GM18909 (cell line): ENCODE measurements around the gene DOP1B.
"Not testable (repeated sequence)": the region's sequence is repeated elsewhere in the genome, so short reads cannot be mapped to it uniquely, and the experiment has no call there.

ENCODE experiments used
- ATAC-seq: cut with Tn5 transposase; IDR thresholded peaks from one replicate; pipeline ENCODE4 v1.9.1; 2021; ENCODE audit warnings: mild to moderate bottlenecking; ENCODE audit not compliant: unreplicated experiment, poor library complexity

The DOP1B gene

DNA sequence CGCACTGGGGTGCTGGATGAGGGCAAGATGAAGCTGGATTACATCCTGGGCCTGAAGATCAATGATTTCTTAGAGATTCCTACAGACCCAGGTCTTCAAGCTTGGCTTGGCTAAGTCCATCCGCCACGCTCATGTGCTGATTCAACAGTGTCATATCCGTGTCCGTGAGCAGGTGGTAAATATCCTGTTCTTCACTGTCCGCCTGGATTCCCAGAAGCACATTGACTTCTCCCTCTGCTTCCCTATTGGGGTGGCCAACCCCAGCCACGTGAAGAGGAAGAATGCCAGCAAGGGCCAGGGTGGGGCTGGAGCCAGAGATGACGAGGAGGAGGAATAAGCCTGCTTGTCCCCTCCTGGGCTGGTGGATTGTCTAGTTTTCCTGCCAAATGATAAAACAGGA, 23.9 kb upstream of the DOP1B start:
- no peak for ATAC-seq

DNA sequence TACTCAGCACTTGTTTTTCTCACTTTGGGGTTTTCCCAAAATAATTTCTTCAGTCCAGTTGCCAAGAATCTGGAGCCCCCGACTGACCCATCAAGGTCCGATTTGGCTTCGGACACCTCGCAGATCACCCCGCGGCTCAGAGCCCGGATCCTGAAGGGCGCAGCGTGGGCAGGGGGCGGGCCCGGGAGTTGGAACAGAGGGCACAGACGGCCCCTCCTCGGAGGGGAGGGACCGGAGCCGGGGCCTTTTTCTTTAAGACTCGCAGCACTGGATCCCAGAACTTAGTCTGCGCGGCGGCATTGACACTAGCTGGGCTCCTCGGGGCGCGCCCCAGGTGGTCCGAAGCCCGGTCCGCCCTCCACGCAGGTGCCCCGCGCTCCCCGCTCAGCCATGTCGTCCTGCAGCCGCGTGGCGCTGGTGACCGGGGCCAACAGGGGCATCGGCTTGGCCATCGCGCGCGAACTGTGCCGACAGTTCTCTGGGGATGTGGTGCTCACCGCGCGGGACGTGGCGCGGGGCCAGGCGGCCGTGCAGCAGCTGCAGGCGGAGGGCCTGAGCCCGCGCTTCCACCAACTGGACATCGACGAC, 21.7 kb upstream of the DOP1B start, which contains the start of gene CBR3:
TSS of gene CBR3 (plus strand) at position 277 of the 588 bp plus-strand sequence. CDS start at position 391, 114 bp downstream.
- ATAC-seq: no peak

DNA sequence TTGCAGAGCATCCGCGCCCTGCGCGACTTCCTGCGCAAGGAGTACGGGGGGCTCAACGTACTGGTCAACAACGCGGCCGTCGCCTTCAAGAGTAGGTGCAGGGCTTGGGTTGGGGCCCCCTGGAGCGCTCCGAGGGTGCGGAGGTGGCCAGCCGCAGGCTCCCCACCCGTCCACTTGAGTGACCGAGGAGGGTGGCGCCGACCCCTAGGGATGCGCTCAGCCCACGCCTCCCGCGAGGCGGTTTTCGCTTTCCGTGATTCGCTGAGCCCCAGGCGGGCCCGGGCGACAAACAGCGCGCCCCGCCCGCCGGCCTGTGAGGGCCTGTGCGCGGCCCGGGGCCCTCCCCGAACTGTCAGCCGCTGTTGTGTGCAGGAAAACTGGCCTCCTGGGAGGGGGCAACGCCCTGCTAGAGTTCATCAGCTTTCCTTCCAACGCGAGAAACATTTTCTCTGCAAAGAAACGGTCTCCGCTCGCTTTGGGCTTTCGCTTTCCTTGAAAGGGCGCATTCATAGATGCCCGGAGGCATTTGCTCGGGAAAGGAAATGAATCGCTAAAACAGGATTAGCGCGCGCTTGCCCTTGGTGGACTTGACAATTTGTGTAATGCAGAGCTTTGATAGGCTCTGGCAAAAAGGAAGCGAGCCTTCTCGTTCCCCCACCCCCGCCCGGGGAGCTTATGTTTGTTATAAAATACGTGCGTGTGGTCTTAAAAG, 21.1 kb upstream of the DOP1B start:
- ATAC-seq: no peak

DNA sequence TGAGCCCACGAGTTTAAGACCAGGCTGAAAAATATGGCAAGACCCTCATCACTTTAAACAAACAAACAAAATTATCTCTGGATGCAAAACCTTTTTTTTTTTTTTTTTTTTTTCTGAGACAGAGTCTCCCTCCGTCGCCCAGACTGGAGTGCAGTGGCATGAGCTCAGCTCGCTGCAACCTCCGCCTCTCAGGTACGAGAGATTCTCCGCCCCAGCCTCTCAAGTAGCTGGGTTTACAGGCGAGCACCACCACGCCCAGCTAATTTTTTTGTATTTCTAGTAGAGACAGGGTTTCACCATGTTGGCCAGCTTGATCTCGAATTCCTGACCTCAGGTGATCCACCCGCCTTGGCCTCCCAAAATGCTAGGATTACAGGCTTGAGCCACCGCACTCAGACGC, 16.8 kb upstream of the DOP1B start:
- not testable (repeated sequence) for ATAC-seq

DNA sequence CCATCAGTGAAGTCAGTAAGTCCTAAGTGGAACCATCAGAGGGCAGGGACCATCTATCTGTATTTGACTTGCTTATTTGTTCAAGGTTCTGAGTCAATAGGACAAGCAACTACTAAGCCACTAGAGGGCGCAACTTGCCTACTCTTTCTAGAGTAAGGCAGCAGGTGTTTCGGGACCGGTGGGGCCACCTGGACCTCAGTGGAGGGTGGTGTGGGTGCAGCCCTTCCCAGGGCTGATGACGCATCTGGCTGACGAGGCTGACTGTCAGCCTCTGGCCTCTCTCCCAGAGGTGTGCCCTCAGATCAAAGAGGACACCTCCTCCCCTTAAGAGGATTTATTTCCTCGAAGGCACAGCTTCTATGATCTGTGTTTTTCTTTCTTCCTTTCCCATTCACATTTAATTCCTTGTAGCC, 15.1 kb upstream of the DOP1B start:
- peak; percentile 80 for ATAC-seq

DNA sequence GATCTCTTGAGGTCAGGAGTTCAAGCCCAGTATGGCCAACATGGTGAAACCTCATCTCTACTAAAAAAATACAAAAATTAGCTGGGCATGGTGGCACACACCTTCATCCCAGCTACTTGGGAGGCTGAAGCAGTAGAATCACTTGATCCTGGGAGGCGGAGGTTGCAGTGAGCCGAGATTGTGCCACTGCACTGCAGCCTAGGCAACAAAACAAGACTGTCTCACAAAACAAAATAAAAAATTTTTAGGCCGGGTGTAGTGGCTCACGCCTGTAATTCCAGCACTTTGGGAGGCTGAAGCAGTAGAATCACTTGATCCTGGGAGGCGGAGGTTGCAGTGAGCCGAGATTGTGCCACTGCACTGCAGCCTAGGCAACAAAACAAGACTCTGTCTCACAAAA, 12.4 kb upstream of the DOP1B start:
- not testable (repeated sequence) for ATAC-seq

DNA sequence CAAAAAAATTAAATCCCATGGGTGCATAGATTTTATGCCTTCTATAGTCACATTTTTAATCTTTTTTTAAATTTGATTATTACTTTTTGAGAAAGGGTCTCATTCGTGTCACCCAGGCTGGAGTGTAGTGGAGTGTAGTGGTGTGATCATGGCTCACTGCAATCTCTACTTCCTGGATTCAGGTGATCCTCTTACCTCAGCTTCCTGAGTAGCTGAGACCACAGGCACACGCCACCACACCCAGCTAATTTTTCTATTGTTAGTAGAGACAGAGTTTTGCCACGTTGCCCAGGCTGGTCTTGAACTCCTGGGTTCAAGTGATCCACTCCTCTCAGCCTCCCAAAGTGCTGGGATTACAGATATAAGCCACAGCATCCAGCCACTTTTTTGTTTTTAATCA, 11.4 kb upstream of the DOP1B start:
- no peak for ATAC-seq

DNA sequence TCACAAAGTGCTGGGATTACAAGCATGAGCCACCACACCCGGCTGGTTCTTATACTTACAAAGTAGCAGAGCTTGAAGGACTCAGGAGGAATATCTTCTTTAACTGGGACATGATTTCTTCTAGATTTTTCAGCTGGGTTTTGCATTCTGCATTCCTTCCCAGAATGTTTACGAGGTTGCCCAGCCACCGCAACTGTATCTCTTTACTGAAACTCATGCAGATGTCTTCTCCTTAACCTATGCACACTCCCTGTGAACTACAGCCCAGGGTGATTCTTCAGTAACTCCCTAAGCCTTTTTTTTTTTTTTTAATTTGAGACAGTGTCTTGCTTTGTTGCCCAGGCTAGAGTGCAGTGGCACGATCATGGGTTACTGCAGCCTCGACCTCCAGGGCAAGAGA, 8.7 kb upstream of the DOP1B start:
- ATAC-seq: no peak

DNA sequence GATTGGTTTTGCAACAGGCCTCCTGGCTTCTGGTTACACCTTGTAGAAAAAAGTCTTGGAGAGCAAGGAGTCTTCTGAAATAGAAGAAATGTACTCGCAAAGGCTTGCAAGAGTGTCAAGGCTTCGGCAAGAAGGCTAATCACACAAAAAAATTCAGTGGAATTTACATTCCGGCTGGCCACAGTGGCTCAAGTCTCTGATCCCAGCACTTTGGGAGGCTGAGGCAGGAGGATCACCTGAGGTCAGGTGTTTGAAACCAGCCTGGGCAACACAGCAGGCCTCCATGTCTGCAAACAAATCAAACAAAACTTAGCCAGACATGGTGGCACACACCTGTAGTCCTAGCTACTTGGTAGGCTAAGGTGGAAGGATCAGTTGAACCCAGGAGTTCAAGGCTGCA, 7.7 kb upstream of the DOP1B start:
- ATAC-seq: no peak

DNA sequence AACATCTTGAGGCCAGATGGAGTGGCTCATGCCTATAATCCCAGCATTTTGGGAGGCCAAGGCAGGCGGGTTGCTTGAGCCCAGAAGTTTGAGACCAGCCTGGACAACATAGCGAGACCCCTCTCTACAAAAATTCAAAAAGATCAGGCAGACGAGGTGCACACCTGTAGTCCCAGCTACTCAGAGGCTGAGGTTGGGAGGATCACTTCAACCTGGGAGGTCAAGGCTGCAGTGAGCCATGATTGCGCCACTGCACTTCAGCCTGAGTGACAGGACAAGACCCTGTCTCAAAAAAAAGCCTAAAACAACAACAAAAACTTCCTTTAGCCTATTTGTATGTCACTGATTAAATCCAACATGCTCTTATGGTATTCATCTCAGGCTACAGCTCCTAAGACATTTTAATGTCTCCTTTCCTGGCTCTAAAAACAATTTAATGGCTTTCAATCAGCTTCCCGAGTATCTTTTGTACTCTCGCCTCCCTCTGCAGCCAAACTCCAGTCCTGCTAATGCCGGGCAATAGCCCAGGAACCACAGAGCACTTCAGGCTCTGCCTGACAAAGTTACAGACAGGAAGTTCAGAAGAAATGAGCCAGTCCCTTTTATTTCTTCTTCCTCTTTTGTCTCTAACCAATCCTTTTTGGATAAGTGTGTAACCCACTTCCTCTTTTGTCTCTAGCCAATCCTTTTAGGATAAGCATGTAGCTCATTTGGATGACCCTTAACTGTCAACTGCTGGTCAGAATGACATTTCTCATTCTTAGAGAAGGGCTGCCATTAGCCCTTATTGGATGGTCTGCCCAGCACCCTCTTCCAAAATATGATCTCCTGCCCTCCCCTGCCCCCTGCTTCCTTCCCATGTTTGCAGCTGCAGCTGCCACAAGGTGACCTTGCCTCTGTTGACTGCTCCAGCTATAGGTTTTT, 6.6 kb upstream of the DOP1B start:
- ATAC-seq: peak; percentile 44

DNA sequence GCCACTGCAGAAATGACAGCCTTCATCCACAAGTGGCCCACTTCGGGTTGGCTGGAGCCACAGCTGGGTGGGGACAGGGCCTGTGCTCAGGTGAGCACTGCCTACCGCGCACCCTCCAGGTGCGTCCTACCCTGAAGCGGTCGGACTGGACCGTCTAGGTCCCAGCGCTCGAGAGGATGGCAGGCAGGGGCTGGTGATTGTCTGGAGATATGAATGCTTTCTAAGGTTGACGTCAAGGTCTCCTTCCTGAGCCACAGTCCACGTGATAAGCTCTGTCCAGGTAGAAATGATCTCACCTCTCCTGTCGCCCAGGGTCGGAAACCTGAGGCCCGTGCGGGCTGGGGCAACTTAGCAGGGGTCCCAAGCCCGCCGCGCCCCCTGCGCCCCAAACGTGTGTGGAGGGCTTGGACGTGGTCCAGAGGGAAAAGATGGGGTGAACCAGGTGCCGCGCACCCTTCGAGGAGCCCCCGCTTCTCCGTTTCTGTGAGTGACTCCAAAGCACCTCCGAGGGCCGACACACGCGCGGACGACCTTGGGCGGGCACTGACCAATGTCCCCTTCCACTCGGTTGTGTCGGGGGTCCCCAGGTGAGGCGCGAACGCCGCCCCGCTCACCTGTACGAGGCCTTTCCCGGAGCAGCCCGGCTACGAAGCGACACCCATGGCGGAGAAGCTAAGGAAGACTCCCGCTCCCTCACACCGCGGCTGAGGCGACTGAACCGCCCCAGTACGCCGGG, 853 bp upstream of the DOP1B start:
- no peak for ATAC-seq

DNA sequence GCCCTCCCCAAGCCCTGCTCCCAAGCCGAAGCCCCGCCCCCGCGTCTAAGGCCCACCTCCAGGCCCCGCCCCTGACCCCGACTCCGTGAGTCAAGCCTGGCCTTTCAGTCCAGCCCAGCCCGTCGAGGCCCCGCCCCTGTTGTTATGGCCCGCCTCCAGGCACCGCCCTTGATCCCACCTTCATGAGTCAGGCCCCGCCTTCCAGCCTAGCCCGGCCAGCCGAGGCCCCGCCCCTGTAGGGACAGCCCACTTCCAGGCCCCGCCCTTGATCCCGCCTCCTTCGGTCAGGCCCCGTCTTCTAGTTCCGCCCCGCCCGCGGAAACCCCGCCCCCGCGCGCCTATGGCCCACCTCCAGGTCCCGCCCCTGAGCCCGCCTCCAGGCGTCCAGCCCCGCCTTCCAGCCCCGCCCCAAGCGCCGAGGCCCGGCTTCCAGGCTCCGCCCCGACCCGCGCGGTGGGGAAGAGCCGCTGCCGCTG, 247 bp upstream of the DOP1B start:
- ATAC-seq: peak; percentile 90

DNA sequence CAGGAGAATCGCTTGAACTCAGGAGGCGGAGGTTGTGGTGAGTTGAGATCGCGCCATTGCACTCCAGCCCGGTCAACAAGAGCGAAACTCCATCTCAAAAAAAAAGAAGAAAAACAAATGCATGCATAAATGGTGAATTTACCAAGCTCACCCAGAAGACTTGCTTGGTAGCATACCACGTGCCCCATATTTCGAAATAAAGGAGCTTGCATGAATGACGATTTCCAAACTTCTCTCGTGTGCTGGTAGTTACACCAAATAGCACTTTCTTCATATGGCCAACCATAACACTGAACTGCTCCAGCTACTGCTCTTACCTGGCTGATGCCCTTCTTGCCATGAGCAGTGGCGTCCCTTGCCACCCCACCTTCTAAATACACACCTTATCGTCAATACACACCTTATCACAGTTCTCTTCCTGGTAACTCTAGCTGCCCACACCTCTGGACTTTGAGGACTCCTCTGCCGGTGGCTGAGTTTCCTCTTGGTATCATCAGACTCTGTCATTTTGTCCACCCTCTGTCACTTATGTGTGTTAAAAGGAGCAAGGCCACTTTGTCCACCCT, 2.8 kb downstream of the DOP1B start:
- ATAC-seq: no peak

DNA sequence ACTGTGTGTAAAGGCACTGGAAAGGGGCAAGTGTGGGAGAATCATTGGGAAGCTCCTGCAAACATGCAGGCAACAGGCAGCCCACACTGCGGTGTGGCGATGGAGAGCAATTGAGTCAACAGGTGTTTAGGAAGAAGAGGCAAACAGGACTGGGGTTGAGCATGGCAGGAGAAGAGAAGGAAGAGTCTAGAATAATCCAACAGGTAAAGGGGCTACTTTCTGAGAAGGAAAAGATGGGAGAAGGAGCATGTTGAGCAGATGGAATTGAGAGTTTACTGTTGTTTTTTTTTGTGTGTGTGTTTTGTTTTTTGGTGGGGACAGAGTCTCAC, 4.2 kb downstream of the DOP1B start:
- no peak for ATAC-seq

DNA sequence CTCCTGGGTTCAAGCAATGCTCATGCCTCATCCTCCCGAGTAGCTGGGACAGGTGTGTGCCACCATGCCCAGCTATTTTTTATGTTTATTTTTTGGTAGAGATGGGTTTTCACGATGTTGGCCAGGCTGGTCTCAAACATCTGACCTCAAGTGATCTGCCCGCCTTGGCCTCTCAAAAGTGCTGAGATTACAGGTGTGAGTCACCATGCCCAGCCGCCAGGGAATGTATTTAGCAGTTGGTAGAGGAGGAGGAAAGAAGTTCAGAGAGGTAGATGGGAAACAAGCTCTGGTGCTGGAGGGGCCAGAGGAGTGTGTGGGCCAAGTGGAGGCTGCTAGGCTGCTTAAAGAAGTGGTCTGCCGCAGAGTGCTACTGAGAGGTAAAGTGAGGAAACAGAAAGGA, 6.0 kb downstream of the DOP1B start:
- no peak for ATAC-seq

DNA sequence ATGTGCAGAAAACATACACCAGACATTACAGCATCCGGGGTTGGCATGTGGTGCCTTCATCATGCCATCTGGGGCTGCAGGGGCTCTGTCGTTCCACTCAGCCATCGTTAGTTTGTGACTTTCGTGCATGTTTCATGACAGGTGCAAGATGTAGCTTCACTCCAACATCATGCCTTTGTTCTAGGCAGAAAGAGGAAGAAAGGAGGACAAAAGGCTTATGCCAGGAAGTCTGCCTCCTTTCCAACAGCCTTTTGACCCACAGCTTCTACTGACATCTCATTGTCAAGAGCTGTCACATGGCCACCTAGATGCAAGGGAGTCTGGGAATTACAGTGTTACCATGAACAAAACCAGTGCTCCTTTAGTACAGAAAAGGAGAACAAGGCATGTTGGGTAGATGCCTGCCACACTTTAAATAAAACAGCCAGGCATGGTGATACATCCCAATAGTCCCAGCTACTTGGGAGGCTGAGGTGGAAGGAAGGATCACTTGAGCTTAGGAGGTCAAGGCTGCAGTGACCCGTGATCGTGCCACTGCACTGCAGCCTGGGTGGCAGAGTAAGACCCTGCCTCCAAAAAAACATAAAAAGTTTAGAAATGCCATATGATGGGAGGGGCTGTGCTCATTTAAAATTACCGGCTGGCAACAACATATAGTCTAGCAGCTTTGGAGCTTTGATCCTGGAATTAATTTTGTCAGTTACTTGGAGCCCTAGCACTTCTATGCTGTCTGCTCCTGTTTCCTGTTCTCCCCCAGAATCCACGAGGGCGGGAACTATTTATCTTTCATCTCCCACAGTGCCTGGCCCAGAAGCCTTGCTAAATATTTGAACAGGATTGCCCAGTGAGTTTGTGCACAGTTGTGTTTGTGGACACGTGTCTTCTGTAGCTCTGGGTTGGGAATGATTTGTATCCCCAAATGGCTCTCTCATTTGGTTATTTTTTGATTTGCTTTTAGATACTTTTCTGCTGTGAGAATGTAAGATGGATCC, 7.4 kb downstream of the DOP1B start:
- ATAC-seq: no peak

DNA sequence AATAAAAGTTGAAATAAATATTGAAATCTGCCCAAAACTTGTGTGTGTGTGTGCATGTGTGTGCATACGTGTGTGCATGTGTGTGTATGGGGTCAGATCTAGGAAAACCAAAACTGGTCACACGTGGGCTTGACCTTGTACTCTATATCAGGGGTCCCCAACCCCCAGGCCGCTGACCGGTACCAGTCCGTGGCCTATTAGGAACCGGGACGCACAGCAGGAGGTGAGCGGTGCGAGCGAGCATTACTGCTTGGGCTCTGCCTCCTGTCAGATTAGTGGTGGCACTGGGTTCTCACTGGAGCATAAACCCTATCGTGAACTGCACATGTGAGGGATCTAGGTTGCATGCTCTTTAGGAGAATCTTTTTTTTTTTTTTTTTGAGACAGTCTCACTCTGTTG, 8.7 kb downstream of the DOP1B start:
- ATAC-seq: no peak

DNA sequence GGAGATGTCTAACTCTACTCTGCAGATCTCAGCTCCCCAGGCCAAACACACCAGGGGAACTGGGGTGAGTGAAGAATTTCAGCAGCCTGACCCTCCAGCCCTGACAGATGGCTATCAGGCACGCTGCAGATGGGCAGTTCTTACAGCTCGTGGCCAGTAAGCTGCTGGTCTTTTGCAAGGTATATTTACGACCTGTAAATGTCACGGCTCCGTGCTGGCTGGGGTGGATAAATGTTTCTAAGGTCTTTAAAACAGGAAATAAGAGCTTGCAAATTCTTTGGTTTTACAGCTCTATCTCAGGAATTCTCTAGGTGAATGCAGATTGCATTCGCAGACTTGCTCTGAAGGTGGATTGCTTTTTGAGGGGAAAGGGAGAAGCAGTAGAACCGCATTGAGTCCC, 10.1 kb downstream of the DOP1B start:
- ATAC-seq: no peak

DNA sequence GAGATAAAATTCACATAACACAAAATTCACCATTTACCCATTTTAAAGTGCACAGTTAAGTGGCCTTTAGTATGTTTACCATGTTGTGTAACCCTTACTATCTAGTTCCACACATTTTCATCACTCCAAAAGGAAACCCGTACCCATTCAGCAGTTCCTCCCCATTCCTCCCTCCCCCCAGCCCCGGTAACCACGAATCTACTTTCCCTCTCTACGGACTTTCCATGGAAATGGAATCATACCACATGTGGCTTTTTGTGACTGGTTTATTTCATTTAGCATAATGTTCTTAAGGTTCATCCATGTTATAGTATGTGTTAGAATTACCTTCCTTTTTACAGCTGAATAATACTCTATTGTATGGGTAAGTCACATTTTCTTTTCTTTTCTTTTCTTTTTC, 10.9 kb downstream of the DOP1B start:
- ATAC-seq: no peak
